ENCODE measurements around the gene RASA4.
"Not testable (repeated sequence)": the region's sequence is repeated elsewhere in the genome, so short reads cannot be mapped to it uniquely, and the experiment has no call there.

RASA4 gene

DNA sequence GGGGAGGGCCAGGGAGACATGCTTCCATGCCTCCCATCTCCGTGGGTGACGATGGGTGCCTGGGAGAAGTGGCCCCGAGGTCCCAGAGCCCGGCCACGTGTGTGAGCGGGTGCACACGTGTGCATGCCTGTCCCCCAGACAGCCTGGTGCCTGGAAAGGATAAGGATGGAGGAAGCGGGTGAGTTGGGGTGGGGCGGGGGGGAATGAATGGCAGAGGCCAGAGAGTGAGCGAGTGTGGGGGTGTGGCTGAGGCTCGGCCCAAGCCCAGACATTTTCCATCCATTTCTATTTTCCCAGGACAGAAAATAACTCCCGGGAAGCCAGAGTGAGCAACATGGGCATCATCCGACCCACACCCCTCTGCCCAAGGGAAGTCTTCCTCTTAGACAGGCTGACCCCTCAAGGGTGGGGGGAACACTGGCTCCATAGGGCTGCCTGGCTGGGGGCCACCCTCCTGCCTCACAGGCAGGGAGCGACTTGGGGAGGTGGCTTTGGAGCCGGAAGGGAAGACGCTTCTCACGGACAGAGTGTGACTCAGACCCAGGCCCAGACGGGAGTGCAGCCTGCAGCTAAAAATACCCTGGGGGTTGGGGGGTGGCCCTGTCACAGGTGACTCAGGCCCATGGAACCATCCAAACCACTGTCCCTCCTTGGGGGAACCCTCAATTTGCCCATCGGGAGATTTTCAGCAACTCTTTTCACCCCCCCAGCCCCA, 12.0 kb downstream of the RASA4 start:
- H3K27ac ChIP-seq: not testable (repeated sequence)

DNA sequence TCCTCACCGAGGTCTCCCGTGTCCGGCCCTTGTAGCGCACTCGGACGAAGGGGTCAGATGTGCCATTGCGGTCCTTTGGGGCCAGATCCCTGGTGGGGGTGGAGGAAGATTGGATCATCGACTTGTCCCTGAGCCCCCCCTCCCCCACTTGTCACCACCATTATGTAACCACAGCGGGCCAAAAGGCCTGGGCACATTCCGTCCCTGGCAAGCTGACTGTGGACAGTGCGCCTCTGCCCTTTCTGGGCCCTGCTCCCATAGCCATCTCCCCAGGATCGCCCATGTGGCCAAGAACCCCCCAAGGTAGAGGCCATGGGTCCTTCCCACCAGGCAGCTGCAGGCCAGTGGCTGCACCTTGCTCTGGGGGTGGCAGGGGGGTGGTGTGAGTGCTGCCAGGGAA, 14.2 kb downstream of the RASA4 start:
- H3K27ac ChIP-seq: not testable (repeated sequence)

DNA sequence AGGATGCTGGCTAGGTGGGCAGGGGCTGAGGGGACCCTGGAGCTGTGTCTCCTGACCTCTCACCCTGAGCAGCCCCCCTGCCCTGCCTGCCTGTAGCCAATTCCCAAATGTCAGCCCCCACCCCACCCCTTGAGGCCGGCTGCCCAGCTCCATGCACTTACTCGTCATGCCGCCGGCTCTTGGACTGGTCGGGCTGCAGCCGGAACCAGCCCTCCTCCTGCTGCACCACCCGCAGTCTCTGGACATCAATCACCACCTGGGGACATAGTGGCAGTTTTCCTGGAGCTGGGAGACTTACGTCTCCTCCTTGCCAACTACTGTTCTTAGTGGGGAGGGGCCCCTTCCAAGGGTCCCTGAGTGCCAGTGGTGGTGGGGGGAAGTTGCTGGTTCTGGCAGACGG, 16.9 kb downstream of the RASA4 start:
- not testable (repeated sequence) for H3K27ac ChIP-seq

GRCh38 chr7:102596036-102596435, 20.5 kb downstream of the RASA4 start:
- H3K27ac ChIP-seq: not testable (repeated sequence)

DNA sequence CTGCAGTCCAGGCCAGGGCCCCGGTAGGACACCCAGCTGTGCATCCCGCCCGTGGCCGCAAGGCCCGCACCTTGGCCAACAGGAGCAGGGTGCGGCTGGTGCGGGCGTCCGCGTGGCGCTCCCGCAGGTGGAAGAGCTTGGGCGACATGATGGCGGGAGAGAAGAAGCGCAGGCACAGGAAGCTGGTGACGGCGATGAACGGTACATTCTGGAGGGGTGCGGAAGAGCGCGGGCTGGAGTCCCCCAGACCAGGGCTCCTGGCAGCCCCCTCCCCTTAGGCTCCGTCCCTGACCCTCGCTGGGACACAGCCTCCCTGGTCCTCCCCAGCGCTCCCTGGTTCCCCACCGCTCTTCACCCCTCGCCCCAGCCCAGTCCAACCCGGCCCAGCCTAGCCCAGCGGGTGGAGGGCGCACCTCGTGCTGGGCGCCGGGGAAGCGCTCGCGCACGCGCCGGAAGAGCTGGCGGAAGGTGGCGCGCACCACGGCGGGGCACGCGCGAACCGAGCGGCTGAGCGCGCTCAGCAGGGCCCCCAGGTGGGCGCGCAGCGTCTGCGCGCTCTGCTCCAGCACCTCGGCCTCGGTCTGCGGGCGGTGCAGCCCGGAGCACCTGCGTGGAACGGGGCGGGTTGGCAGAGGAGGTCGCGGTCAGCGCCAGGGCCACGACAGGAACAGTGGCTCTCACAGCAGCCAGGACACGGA, 22.8 kb downstream of the RASA4 start:
- H3K27ac ChIP-seq: not testable (repeated sequence)

DNA sequence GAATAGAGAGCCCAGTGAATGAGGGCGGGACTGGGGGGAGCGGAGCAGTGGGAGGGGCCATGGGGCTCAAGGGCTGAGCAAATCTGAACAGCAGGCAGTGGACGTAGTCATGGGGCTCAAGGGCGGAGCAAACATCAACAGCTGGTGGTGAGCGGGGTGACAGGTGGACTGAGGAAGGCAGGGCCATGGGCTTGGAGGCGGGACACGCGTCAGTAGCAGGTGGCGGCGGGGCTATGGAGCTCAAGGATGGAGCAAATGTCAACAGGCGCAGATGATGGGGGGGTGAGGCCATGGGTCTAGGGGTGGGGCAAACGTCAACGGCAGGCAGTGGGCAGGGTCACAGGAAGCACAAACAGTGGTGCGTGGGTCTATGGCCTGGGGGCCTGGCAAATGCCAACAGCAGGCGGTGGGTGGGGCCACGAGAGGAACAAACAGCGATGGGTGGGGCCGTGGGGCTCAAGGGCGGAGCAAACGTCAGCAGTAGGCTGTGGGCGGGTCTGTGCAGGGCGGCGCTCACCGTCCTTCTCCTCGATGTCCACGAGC, 24.0 kb downstream of the RASA4 start:
- H3K27ac ChIP-seq: not testable (repeated sequence)

DNA sequence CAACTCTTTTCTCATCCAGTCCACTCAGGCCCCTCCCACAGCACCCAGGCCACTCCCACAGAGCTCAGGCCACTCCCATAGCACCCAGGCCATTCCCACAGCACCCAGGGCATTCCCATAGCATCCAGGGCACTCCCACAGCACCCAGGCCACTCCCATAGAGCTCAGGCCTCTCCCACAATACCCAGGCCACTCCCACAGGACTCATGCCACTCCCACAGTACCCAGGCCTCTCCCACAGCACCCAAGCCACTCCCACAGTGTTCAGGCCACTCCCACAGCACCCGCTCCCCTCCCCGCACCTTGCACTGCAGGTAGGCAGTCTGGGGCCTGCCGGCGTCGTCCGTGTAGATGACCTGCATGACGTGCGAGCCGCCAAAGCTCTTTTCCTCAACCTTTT, 26.7 kb downstream of the RASA4 start:
- H3K27ac ChIP-seq: not testable (repeated sequence)

GRCh38 chr7:102583495-102583894, 33.1 kb downstream of the RASA4 start:
- not testable (repeated sequence) for H3K27ac ChIP-seq

DNA sequence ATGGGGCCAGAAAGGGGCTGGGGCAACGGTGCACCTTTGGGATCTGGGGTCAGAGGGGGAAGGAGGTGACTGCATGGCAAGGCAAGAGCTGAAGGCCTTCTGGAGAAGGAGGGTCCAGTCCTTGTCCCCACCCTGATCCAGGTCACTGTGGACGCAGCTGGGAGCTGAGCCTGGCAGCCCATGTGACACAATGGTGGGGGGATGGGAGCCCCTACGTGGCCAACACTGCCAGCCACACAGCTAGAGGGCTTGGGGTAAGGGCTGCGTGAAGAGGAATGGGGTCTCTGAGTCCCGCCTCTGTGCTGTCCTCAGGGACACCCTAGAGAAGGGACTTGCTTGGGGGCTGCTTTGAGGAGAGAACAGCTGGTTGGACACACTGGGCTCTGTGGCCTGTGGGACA, 34.8 kb downstream of the RASA4 start:
- not testable (repeated sequence) for H3K27ac ChIP-seq

DNA sequence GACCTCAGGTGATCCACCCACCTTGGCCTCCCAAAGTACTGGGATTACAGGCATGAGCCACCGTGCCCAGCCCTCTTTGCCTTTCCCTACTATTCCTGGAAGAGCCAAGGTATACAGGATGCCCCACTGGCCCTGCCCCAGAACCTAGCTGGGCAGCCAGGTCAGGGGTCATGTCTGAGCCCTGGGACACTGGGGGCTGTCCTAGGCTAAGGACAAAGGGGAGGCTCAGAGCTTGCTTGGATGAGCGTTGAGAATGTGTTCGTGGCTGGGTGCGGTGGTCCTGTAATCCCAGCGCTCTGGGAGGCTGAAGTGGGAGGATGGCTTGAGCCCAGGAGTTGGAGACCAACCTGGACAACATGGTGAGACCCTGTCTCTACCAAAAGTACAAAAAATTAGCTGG, 38.1 kb downstream of the RASA4 start:
- not testable (repeated sequence) for H3K27ac ChIP-seq

GRCh38 chr7:102577315-102578240, 39.0 kb downstream of the RASA4 start:
- peak overlapping the region; percentile 63 for H3K27ac ChIP-seq

- not testable (repeated sequence) for H3K27ac ChIP-seq
Observed at GRCh38 chr7:102576363-102576762, 40.2 kb downstream of the RASA4 start.

DNA sequence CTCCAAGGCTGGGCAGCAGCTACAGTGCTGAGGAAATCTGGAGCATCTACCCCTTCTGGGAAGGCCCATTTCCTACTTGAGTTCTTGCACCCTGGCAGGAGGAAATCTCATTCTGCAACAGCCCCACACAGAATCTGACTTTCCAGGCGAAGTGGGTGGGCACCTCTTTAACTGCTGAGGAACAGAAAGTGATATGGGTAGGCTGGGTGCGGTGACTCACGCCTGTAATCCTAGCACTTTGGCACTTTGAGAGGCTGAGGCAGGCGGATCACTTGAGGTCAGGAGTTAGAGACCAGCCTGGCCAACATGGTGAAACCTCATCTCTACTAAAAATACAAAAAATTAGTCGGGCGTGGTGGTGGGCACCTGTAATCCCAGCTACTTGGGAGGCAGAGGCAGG, 41.9 kb downstream of the RASA4 start:
- not testable (repeated sequence) for H3K27ac ChIP-seq

- TF ChIP-seq, protein P1, sequence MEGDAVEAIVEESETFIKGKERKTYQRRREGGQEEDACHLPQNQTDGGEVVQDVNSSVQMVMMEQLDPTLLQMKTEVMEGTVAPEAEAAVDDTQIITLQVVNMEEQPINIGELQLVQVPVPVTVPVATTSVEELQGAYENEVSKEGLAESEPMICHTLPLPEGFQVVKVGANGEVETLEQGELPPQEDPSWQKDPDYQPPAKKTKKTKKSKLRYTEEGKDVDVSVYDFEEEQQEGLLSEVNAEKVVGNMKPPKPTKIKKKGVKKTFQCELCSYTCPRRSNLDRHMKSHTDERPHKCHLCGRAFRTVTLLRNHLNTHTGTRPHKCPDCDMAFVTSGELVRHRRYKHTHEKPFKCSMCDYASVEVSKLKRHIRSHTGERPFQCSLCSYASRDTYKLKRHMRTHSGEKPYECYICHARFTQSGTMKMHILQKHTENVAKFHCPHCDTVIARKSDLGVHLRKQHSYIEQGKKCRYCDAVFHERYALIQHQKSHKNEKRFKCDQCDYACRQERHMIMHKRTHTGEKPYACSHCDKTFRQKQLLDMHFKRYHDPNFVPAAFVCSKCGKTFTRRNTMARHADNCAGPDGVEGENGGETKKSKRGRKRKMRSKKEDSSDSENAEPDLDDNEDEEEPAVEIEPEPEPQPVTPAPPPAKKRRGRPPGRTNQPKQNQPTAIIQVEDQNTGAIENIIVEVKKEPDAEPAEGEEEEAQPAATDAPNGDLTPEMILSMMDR (IDR thresholded peaks at IDR 0.05): peak; percentile 44
- H3K27ac ChIP-seq: not testable (repeated sequence)
Observed at GRCh38 chr7:102572261-102573239, 44.0 kb downstream of the RASA4 start, which contains the start of gene POLR2J3. TSS of gene POLR2J3 (minus strand) at chr7:102572583. CDS start at chr7:102572521, 62 bp downstream.

DNA sequence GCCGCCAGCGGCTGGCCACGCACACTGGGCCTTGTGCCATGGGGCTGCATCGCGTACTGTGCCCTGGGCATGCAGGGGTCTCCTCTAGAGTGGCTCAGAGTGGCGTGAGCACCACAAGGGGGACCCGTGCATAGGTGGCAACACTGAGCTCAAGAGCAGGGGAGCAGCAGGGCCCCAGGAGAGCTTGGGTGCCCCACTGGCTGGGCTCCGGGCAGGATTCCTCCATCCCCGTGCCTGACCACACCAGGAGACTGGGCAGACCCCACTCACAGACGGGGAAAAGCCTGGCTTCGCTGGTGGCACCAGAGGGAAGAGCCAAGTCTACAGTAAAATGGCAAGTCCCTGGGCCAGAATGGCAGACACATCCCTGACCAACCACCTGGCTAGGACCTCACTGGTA, 47.9 kb downstream of the RASA4 start:
- not testable (repeated sequence) for H3K27ac ChIP-seq

- not testable (repeated sequence) for H3K27ac ChIP-seq
Observed at GRCh38 chr7:102550808-102551422, 65.6 kb downstream of the RASA4 start, which contains the start of gene SPDYE2. TSS of gene SPDYE2 (plus strand) at chr7:102551226. CDS start at chr7:102553256, 2,030 bp downstream.

DNA sequence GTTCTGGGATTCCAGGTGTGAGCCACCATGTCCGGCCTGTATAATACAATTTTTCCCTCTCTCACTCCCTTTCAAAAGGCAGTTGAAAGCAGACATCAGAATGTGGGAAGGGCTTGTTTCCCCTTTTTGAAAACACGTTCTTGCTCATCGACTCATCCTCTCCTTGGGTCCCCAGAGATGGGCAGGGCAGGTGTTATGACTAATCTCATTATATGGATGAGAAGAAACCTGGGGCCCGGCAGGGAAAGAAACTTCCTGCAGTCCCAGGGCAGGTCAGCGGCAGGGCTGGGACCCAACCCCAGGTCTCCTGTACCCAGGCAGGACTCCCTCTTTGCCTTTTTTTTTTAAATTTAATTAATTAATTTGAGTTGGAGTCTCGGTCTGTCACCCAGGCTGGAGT, 70.2 kb downstream of the RASA4 start:
- H3K27ac ChIP-seq: not testable (repeated sequence)

- H3K27ac ChIP-seq: not testable (repeated sequence)
Observed at GRCh38 chr7:102545288-102545687, 71.3 kb downstream of the RASA4 start.

DNA sequence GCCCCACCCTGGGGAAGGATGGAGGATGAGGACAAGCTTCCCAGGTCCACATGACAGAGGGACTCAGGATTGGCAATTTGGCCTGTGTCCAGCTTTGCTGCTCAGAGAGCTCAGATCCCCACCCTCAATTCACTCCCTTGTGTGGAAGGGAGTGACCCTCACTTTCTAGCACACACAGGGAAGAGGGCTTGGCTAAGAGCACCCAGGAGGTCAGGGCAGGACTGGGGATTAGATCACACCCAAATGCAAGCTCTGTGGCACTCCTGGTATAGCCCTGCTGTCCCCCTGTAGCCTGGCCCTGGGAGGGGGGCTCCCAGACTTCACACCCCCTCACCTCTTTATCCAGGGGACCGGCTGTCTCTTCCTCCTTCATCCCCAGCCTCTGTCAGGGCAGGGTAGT, 72.2 kb downstream of the RASA4 start:
- H3K27ac ChIP-seq: not testable (repeated sequence)

Measured in 22Rv1 (cell line).